HG03025 (cell line): ENCODE results near the gene SLC13A3.

Experiments
- ATAC-seq: cut with Tn5 transposase; IDR thresholded peaks from one replicate; pipeline ENCODE4 v1.9.1; 2021; ENCODE audit warnings: mild to moderate bottlenecking, moderate library complexity; ENCODE audit not compliant: unreplicated experiment, low FRiP score

SLC13A3 gene

GRCh38 chr20:46563170-46563859 is 87.9 kb downstream of the SLC13A3 start:
- ATAC-seq = no peak

- no peak for ATAC-seq
Measured at GRCh38 chr20:46562373-46563169, 88.7 kb downstream of the SLC13A3 start.

- no peak for ATAC-seq
Measured at GRCh38 chr20:46562009-46562372, 89.3 kb downstream of the SLC13A3 start.

GRCh38 chr20:46559685-46560440 is 91.4 kb downstream of the SLC13A3 start:
- no peak for ATAC-seq

- no peak for ATAC-seq
Measured at GRCh38 chr20:46559001-46559400, 92.3 kb downstream of the SLC13A3 start.

GRCh38 chr20:46558511-46558959 is 92.7 kb downstream of the SLC13A3 start:
- no peak for ATAC-seq

- ATAC-seq = no peak
Measured at GRCh38 chr20:46557231-46557956, 93.9 kb downstream of the SLC13A3 start.

GRCh38 chr20:46555370-46555956 is 95.8 kb downstream of the SLC13A3 start:
- no peak for ATAC-seq

- no peak for ATAC-seq
Measured at GRCh38 chr20:46554828-46555227, 96.4 kb downstream of the SLC13A3 start.

GRCh38 chr20:46553926-46554325 is 97.3 kb downstream of the SLC13A3 start:
- no peak for ATAC-seq

GRCh38 chr20:46552460-46553420 is 98.5 kb downstream of the SLC13A3 start:
- peak; percentile 53 for ATAC-seq

- no peak for ATAC-seq
Measured at GRCh38 chr20:46551522-46552381, 99.5 kb downstream of the SLC13A3 start.

- no peak for ATAC-seq
Measured at GRCh38 chr20:46550461-46550860, 100.8 kb downstream of the SLC13A3 start, which contains the start of gene OCSTAMP. OCSTAMP (minus strand) TSS chr20:46550654; CDS start chr20:46550560, 94 bp downstream.

- no peak for ATAC-seq
Measured at GRCh38 chr20:46549188-46549972, 101.9 kb downstream of the SLC13A3 start.

- no peak for ATAC-seq
Measured at GRCh38 chr20:46548688-46549087, 102.6 kb downstream of the SLC13A3 start.

- ATAC-seq = no peak
Measured at GRCh38 chr20:46547995-46548394, 103.3 kb downstream of the SLC13A3 start.

- no peak for ATAC-seq
Measured at GRCh38 chr20:46546936-46547335, 104.3 kb downstream of the SLC13A3 start.
